ENCODE results near the gene CD28. TPM values are rescaled to one million over a fixed set of nuclear protein-coding genes. Genes with fewer than 3 reads are reported as not detected.

The CD28 gene
- total RNA-seq, result under 0.01 TPM in 1 of 2 replicates, not detected in the other

GRCh38 chr2:203706403-203706802 lies at the start of gene CD28:
Gene CD28, plus strand, starts transcription at chr2:203706639. Its CDS starts 58 bp downstream, at chr2:203706697.

Other genes starting within 250 kb of the CD28 start
- 19.0 and 19.2 TPM in 2 replicates for gene RAPH1, start 171.3 kb upstream of the CD28 start, total RNA-seq
- not detected in 2 replicates for gene CTLA4, start 161.1 kb downstream of the CD28 start, total RNA-seq
- not detected in 2 replicates for gene ICOS, start 230.1 kb downstream of the CD28 start, total RNA-seq